NB4 (cell line): ENCODE data around the gene ACADS.

Experiments used
- DNase-seq: peaks from one replicate; pipeline ENCODE4 v3.0.0; 2010; ENCODE audit warnings: low read depth
- H3K4me3 ChIP-seq: one replicate; pipeline ENCODE4 v1.5.1; 2011; ENCODE audit warnings: mild to moderate bottlenecking, low read depth, low read length, moderate library complexity
- MYC ChIP-seq: IDR thresholded peaks from 2 replicates; pipeline ENCODE4 v1.6.1; 2011; ENCODE audit warnings: low read depth, low read length
- POLR2A ChIP-seq: IDR thresholded peaks from 2 replicates; pipeline ENCODE4 v1.6.1; 2011; ENCODE audit warnings: mild to moderate bottlenecking; ENCODE audit not compliant: insufficient read length; ENCODE audit errors: extremely low read depth
- TF ChIP-seq, protein P1 (sequence below): IDR thresholded peaks from one replicate; pipeline ENCODE4 v1.5.1; 2012; ENCODE audit warnings: low read depth, low read length
- TF ChIP-seq, protein P2 (sequence below): IDR thresholded peaks from 2 replicates; pipeline ENCODE4 v1.6.1; 2011; ENCODE audit warnings: low read depth, low read length

The ACADS gene

DNA sequence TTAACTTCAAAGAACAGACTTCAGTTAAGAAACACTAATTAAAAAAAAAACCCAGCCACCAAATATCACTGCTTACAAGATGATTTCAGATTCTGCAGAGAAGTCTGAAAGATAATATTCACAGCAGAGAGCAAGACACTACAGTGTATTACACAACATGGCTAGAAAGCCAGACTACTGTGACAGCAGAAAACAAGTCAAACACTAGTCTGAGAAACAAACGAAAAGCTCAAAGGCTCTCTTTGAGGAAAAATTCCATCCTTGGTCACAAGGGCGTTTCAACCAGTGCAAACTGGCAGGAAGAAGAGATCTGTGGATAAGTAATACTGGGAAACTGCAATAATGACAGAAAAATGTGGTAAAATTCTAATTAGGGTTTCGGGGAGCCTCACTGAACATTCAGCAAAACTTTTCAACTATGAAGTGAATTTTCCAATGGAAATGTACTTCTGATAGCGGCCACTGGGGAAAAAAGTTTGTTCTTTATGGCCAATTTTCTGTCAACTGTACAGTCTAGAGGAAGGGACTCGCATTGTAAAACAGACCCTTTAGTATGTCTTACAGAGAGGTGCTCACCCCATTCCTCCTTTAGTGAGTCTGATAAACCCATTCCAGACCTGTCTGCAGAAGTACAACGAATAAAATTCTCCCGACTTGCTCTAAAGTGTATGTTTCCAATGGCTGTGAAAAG, 50.4 kb downstream of the ACADS start:
- H3K4me3 ChIP-seq: no peak overlapping the region
- TF ChIP-seq POLR2A: no peak
- TF ChIP-seq, protein P1, sequence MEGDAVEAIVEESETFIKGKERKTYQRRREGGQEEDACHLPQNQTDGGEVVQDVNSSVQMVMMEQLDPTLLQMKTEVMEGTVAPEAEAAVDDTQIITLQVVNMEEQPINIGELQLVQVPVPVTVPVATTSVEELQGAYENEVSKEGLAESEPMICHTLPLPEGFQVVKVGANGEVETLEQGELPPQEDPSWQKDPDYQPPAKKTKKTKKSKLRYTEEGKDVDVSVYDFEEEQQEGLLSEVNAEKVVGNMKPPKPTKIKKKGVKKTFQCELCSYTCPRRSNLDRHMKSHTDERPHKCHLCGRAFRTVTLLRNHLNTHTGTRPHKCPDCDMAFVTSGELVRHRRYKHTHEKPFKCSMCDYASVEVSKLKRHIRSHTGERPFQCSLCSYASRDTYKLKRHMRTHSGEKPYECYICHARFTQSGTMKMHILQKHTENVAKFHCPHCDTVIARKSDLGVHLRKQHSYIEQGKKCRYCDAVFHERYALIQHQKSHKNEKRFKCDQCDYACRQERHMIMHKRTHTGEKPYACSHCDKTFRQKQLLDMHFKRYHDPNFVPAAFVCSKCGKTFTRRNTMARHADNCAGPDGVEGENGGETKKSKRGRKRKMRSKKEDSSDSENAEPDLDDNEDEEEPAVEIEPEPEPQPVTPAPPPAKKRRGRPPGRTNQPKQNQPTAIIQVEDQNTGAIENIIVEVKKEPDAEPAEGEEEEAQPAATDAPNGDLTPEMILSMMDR: peak; percentile 7
- no peak for TF ChIP-seq MYC
- TF ChIP-seq, protein P2, sequence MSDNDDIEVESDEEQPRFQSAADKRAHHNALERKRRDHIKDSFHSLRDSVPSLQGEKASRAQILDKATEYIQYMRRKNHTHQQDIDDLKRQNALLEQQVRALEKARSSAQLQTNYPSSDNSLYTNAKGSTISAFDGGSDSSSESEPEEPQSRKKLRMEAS: no peak
- DNase-seq: no peak

DNA sequence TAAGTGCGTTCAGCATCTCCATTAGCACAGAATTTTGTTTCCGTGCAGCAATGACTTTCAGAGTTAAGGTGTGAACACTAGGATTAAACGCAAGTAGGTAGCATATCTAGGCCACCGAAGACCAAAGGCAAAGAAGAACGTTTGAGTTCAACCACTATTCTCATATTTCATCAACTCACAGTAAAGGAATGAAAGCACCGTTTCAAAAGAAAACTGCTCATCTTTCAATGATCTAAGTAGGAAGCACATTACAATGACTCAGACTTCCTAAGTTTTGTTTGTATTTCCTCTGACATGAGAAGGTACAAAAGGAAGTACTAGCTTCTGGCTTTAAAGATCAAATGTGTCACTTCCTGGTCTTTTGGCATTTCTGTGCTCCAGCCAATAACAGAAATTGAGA, 57.6 kb downstream of the ACADS start:
- no peak overlapping the region for H3K4me3 ChIP-seq
- no peak for DNase-seq
- TF ChIP-seq, protein P1: no peak
- TF ChIP-seq, protein P2: no peak
- TF ChIP-seq POLR2A (no peak), MYC (no peak)

DNA sequence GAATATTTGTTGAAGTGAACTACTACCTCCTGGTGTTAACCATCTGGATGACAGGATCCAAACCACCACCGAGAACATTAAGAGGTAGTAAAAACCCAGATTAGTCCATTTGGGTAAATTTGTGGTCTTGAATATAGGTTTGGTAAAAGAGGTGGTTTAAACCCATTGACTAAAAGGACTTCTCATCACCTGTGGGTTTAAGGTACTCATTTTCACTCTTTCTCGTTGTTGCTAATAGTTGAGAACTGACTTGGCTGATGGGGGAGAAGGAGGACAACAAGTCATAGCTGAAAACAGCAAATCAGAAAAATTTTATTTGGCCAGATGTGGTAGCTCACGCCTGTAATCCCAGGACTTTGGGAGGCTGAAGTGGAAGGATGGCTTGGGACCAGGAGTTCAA, 59.2 kb downstream of the ACADS start:
- TF ChIP-seq, protein P2: no peak
- TF ChIP-seq POLR2A: no peak
- TF ChIP-seq MYC: no peak
- TF ChIP-seq, protein P1: no peak

DNA sequence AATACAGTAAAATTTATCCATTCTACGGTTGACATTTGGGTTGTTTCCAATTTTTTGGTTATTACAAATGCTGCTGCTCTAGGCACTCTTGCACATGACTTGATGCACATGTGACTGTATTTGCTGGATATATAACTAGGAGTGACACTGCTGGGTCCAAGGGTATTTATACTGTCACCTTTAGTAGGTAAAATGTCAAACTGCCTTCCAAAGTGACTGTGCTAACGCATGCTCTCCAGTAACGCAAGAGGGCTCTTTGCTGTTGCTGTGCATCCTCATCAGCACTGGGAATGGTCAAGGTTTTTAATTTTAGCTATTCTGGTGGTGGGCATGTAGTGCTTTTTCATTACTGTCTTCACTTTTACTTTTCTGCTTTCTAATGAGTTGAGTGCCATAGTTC, 62.3 kb downstream of the ACADS start:
- TF ChIP-seq, protein P2: no peak
- TF ChIP-seq MYC (no peak), POLR2A (no peak)
- TF ChIP-seq, protein P1: no peak
- no peak for DNase-seq
- H3K4me3 ChIP-seq: no peak overlapping the region

More for the DNA sequence above, 59.2 kb downstream of the ACADS start:
- H3K4me3 ChIP-seq: no peak overlapping the region
- no peak for DNase-seq
